Thyroid gland (tissue), 4 donors: ENCODE data around the gene SLC23A3. TPM values are rescaled to one million over a fixed set of nuclear protein-coding genes. Genes with fewer than 3 reads are reported as not detected.

Source experiments
- DNase-seq, 2 donors: peaks; one replicate each; pipeline ENCODE4 v3.0.0-alpha.2; 2019
- H3K27ac ChIP-seq, 3 donors: fragments of 200-600 bp; sonication (generic); 1 replicate in 2 of 3; 2 replicates in 1 of 3; pipeline ENCODE4 v1.5.1; 2016 to 2019; ENCODE audit warnings: mild to moderate bottlenecking in 1 of 3, moderate library complexity in 1 of 3
- H3K27me3 ChIP-seq: fragments of 200-600 bp; sonication (generic); one replicate; pipeline ENCODE4 v1.5.1; 2019
- H3K36me3 ChIP-seq, 2 donors: fragments of 200-600 bp; sonication (generic); one replicate each; pipeline ENCODE4 v1.5.1; 2016 to 2019
- H3K4me1 ChIP-seq, 2 donors: fragments of 200-600 bp; sonication (generic); one replicate each; pipeline ENCODE4 v1.5.1; 2017 to 2019
- H3K4me3 ChIP-seq, 3 donors: fragments of 200-600 bp; sonication (generic); replicated peaks in 1 of 3; 1 replicate in 2 of 3; 2 replicates in 1 of 3; pipeline ENCODE4 v1.5.1; 2016; ENCODE audit warnings: mild to moderate bottlenecking in 1 of 3
- H3K9me3 ChIP-seq: fragments of 200-600 bp; sonication (generic); one replicate; pipeline ENCODE4 v1.5.1; 2017
- CTCF ChIP-seq, 6 experiments: fragments of 200-600 bp in 3 of 6; fragments of 450-650 bp in 3 of 6; sonication (generic) in 3 of 6; IDR thresholded peaks; one replicate each; pipeline ENCODE4 v1.5.1; 2016 to 2019; ENCODE audit warnings: antibody characterized with exemption in 6 of 6, mild to moderate bottlenecking in 2 of 6, inconsistent platforms in 1 of 6, moderate library complexity in 1 of 6
- POLR2A ChIP-seq, 2 donors: fragments of 450-650 bp; IDR thresholded peaks; one replicate each; pipeline ENCODE4 v1.6.1; 2017; ENCODE audit warnings: antibody characterized with exemption in 2 of 2, mild to moderate bottlenecking in 2 of 2, moderate library complexity in 1 of 2
- WGBS, 2 donors: methylation state at CpG; one replicate each; pipeline ENCODE4 v1.1.5; 2017; 5-methylcytosine and 5-hydroxymethylcytosine counted together
- intact Hi-C: fragments of 100-400 bp; cut with DNase I; formaldehyde crosslinking; loops from one replicate; pipeline ENCODE4 v1.15.1; 2023
- total RNA-seq, 4 donors: library from RNA; depleted of rRNA; stranded (reverse); fragments of >200 nt; gene quantifications; one replicate each; pipeline ENCODE4 v1.2.3, GENCODE V29; 2016

SLC23A3 gene
- total RNA-seq, 4 donors from 2014 or later: 1.1 to 3.9 (median 3.4) TPM

- intact Hi-C loops: loop anchor here (10.0 kb wide), 1 partner anchor 220 kb away; the partner anchor contains the start of gene DNPEP
- Histone ChIP-seq H3K27ac (no peak overlapping the region), H3K9me3 (no peaks in the 10 kb centered on the region), H3K27me3 (no peaks in the 10 kb centered on the region), H3K4me1 (peaks cover 4 to 6% of the 10 kb centered on the region in 2 donors), H3K4me3 (no peak overlapping the region), H3K36me3 (no peaks in the 10 kb centered on the region)
- WGBS, 2 donors: 89 to 90% methylated on average over 8 to 10 of the region's 10 CpGs
- TF ChIP-seq CTCF (IDR thresholded peaks at IDR 0.05): no peak
- no peak for TF ChIP-seq POLR2A (IDR thresholded peaks at IDR 0.05)
- DNase-seq: no peak
Observed at GRCh38 chr2:219165058-219165911, 4.5 kb downstream of the SLC23A3 start.

GRCh38 chr2:219163156-219163555 is 6.7 kb downstream of the SLC23A3 start:
- Histone ChIP-seq H3K4me1 (peaks cover 4 to 11% of the 10 kb centered on the region in 2 donors), H3K9me3 (no peaks in the 10 kb centered on the region), H3K27ac (no peak overlapping the region), H3K4me3 (no peak overlapping the region), H3K27me3 (no peaks in the 10 kb centered on the region), H3K36me3 (no peaks in the 10 kb centered on the region)
- WGBS, 2 donors: 91 to 92% methylated on average over 6 of the region's 6 CpGs
- no peak for DNase-seq
- TF ChIP-seq POLR2A (IDR thresholded peaks at IDR 0.05) (no peak), CTCF (IDR thresholded peaks at IDR 0.05) (no peak)
- intact Hi-C loops: loop anchor here (10.0 kb wide), 1 partner anchor 222 kb away; the partner anchor contains the start of gene DNPEP

GRCh38 chr2:219161097-219161496 is 8.7 kb downstream of the SLC23A3 start:
- H3K9me3 ChIP-seq: no peaks in the 10 kb centered on the region
- DNase-seq: no peak
- intact Hi-C loops: loop anchor here (10.0 kb wide), 1 partner anchor 224 kb away; the partner anchor contains the start of gene DNPEP
- peak overlapping the region in 1 of 3 donors; percentile 50 for H3K4me3 ChIP-seq
- H3K36me3 ChIP-seq: peaks cover 0 to 3% of the 10 kb centered on the region in 2 donors
- WGBS, 2 donors: 70 to 72% methylated on average over 4 of the region's 4 CpGs
- TF ChIP-seq CTCF (IDR thresholded peaks at IDR 0.05) (no peak), POLR2A (IDR thresholded peaks at IDR 0.05) (no peak)
- peaks cover 4 to 11% of the 10 kb centered on the region in 2 donors for H3K4me1 ChIP-seq
- peak overlapping the region; percentile 90 to 97 (median 93) for H3K27ac ChIP-seq
- H3K27me3 ChIP-seq: no peaks in the 10 kb centered on the region

- peak within 1 kb of the TSS in 2 of 3 donors; percentile 40 to 50 for H3K4me3 ChIP-seq
- peak in 1 of 2 donors; percentile 72 for TF ChIP-seq POLR2A (IDR thresholded peaks at IDR 0.05)
- TF ChIP-seq CTCF (IDR thresholded peaks at IDR 0.05): peak; percentile 89 to 99 (median 96)
- no peaks in the 10 kb centered on the region for H3K9me3 ChIP-seq
- peak; percentile 96 to 97 for DNase-seq
- WGBS, 2 donors: 0 to 2% methylated on average over 9 to 40 of the region's 70 CpGs
- peak within 1 kb of the TSS; percentile 90 to 97 (median 93) for H3K27ac ChIP-seq
- H3K27me3 ChIP-seq: no peaks in the 10 kb centered on the region
- peaks cover 4 to 11% of the 10 kb centered on the region in 2 donors for H3K4me1 ChIP-seq
- H3K36me3 ChIP-seq: peaks cover 0 to 3% of the 10 kb centered on the region in 2 donors
- intact Hi-C loops: loop anchor here (10.0 kb wide), 1 partner anchor 224 kb away; the partner anchor contains the start of gene DNPEP
Observed at GRCh38 chr2:219160186-219161017, 9.4 kb downstream of the SLC23A3 start, which contains the start of gene NHEJ1. Gene NHEJ1 (minus strand): TSS chr2:219160815. CDS start chr2:219158362, 2,453 bp downstream.
